Prostate gland (tissue), 2 donors: ENCODE measurements around the gene DUOX2.

Source experiments
- POLR2A ChIP-seq: fragments of 450-650 bp; IDR thresholded peaks from one replicate; pipeline ENCODE4 v1.6.1; 2016; ENCODE audit warnings: antibody characterized with exemption, mild to moderate bottlenecking
- POLR2AphosphoS5 ChIP-seq: sonication (generic); formaldehyde crosslinking; IDR thresholded peaks from one replicate; pipeline ENCODE4 v1.6.1; 2017; ENCODE audit warnings: antibody characterized with exemption
- TF ChIP-seq, protein P1 (sequence below), 4 experiments: fragments of 200-600 bp in 2 of 4; fragments of 450-650 bp in 2 of 4; sonication (generic) in 2 of 4; IDR thresholded peaks; 1 replicate in 3 of 4; 2 replicates in 1 of 4; pipeline ENCODE4 v1.5.1; 2016 to 2019; ENCODE audit warnings: antibody characterized with exemption in 4 of 4, mild to moderate bottlenecking in 2 of 4, moderate library complexity in 2 of 4

DNA sequence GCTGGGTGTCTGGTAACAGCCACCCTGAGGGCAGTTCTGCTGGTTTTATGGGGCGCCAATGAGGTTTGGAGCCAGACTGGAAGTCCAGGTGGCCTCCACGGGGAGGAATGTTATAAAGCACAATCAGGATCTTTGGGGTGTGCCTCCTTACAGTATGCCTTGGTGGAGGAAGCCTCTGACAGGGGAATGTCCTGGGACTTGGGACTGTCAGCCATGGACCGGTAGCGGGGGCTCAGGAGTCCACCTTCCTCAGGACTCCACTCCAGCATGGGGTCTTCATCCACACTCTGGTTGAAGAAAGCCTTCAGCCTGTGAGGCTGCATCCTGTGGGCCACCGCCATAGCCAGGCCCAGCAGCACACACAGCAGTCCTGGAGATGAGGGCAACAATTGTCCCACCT, 5.0 kb upstream of the DUOX2 start:
- TF ChIP-seq, protein P1, sequence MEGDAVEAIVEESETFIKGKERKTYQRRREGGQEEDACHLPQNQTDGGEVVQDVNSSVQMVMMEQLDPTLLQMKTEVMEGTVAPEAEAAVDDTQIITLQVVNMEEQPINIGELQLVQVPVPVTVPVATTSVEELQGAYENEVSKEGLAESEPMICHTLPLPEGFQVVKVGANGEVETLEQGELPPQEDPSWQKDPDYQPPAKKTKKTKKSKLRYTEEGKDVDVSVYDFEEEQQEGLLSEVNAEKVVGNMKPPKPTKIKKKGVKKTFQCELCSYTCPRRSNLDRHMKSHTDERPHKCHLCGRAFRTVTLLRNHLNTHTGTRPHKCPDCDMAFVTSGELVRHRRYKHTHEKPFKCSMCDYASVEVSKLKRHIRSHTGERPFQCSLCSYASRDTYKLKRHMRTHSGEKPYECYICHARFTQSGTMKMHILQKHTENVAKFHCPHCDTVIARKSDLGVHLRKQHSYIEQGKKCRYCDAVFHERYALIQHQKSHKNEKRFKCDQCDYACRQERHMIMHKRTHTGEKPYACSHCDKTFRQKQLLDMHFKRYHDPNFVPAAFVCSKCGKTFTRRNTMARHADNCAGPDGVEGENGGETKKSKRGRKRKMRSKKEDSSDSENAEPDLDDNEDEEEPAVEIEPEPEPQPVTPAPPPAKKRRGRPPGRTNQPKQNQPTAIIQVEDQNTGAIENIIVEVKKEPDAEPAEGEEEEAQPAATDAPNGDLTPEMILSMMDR (IDR thresholded peaks at IDR 0.05): no peak
- TF ChIP-seq POLR2A (no peak), POLR2AphosphoS5 (no peak)
